ENCODE results near the gene GLMP. TPM values are rescaled to one million over a fixed set of nuclear protein-coding genes. Genes with fewer than 3 reads are reported as not detected.

The GLMP gene
- total RNA-seq = 10 to 100 TPM in 1 of 2 experiments, 1 to 10 TPM in 1; 9.3 to 11.3 TPM

- no peak for TF ChIP-seq CTCF (IDR thresholded peaks at IDR 0.05)
- peak; percentile 82 for ATAC-seq
- peak; percentile 83 for DNase-seq
- POLR2A ChIA-PET = interaction anchor here (0.9 to 1.3 kb wide), 3 partner anchors 13 to 42 kb away, joined by 3 to 7 read pairs (median 3); partner anchors contain the start of genes CCT3, SMG5 and TSACC
- CTCF ChIA-PET = interaction anchor here (1.2 kb wide), 1 partner anchor 12 kb away, joined by 5 read pairs; no protein-coding TSS in a partner anchor
- H3K9me3 Mint-ChIP-seq = no peaks in the 10 kb centered on the region
- intact Hi-C loops (cut with micrococcal nuclease) = no loop called here
- peaks cover 14% of the 10 kb centered on the region for H3K4me1 Mint-ChIP-seq (ENCODE audit: low read depth)
- H3K27ac Mint-ChIP-seq = peak within 1 kb of the TSS; percentile 50
- H3K36me3 Mint-ChIP-seq (ENCODE audit: low read depth) = peaks cover 2% of the 10 kb centered on the region
- H3K27me3 Mint-ChIP-seq = no peaks in the 10 kb centered on the region
- H3K4me3 Mint-ChIP-seq = peak within 1 kb of the TSS; percentile 85
These were observed at the start of gene GLMP for GRCh38 chr1:156295391-156295947. Gene GLMP, minus strand, starts transcription at chr1:156295679. Its CDS starts 34 bp downstream, at chr1:156295645.

GRCh38 chr1:156344409-156344808 lies 48.9 kb upstream of the GLMP start:
- DNase-seq (no peak), ATAC-seq (no peak)
- Mint-ChIP-seq H3K36me3 (ENCODE audit: low read depth) (no peaks in the 10 kb centered on the region), H3K27ac (no peak overlapping the region), H3K27me3 (peaks cover 6% of the 10 kb centered on the region), H3K4me3 (no peak overlapping the region), H3K4me1 (ENCODE audit: low read depth) (peaks cover 2% of the 10 kb centered on the region), H3K9me3 (no peaks in the 10 kb centered on the region)
- POLR2A ChIA-PET = interaction anchor here (1.3 kb wide), 1 partner anchor 20 kb away, joined by 6 read pairs; no protein-coding TSS in a partner anchor
- CTCF ChIA-PET = interaction anchor here (0.7 to 1.8 kb wide), 6 partner anchors 25 to 136 kb away, joined by 3 to 7 read pairs (median 4); no protein-coding TSS in a partner anchor
- intact Hi-C loops (cut with micrococcal nuclease) = no loop called here
- TF ChIP-seq CTCF (IDR thresholded peaks at IDR 0.05) = no peak

GRCh38 chr1:156342166-156342955 lies 46.9 kb upstream of the GLMP start:
- Mint-ChIP-seq H3K4me1 (ENCODE audit: low read depth) (peaks cover 7% of the 10 kb centered on the region), H3K27ac (no peak overlapping the region), H3K4me3 (no peak overlapping the region), H3K36me3 (ENCODE audit: low read depth) (peaks cover 6% of the 10 kb centered on the region), H3K9me3 (no peaks in the 10 kb centered on the region), H3K27me3 (peaks cover 5% of the 10 kb centered on the region)
- POLR2A ChIA-PET = interaction anchor here (1.4 kb wide), 1 partner anchor 10 kb away, joined by 5 read pairs; no protein-coding TSS in a partner anchor
- DNase-seq = no peak
- no peak for TF ChIP-seq CTCF (IDR thresholded peaks at IDR 0.05)
- CTCF ChIA-PET = interaction anchor here (0.6 to 2.5 kb wide), 3 partner anchors 44 to 1343 kb away, joined by 3 to 13 read pairs (median 3); no protein-coding TSS in a partner anchor
- intact Hi-C loops (cut with micrococcal nuclease) = no loop called here
- ATAC-seq = no peak

GRCh38 chr1:156338180-156338976 lies 42.9 kb upstream of the GLMP start, which contains the start of the genes CCT3 and TSACC:
Gene CCT3, minus strand, starts transcription at chr1:156338292. Its CDS starts 108 bp downstream, at chr1:156338184.
Gene TSACC, plus strand, starts transcription at chr1:156338526. Its CDS starts 1,232 bp downstream, at chr1:156339758.
- intact Hi-C loops (cut with micrococcal nuclease) = no loop called here
- DNase-seq = peak; percentile 99
- ChIA-PET CTCF (interaction anchor here (0.6 to 3.7 kb wide), 6 partner anchors 14 to 274 kb away, joined by 3 to 24 read pairs (median 3); partner anchors contain the start of genes SMG5 and TMEM79), POLR2A (interaction anchor here (1.1 to 2.6 kb wide), 3 partner anchors 43 to 144 kb away, joined by 3 to 26 read pairs (median 3); partner anchors contain the start of genes GLMP, SMG5 and TMEM79)
- TF ChIP-seq CTCF (IDR thresholded peaks at IDR 0.05) = no peak
- Mint-ChIP-seq H3K9me3 (no peaks in the 10 kb centered on the region), H3K36me3 (ENCODE audit: low read depth) (peaks cover 40% of the 10 kb centered on the region), H3K4me3 (peak within 1 kb of the TSS; percentile 98), H3K27me3 (no peaks in the 10 kb centered on the region), H3K4me1 (ENCODE audit: low read depth) (peaks cover 27% of the 10 kb centered on the region), H3K27ac (peak within 1 kb of the TSS; percentile 99)
- ATAC-seq = peak; percentile 95

Data from activated CD8-positive, alpha-beta T cell treated with anti-CD3 and anti-CD28 coated beads for 36 hours (primary cell).